MM.1S (cell line): ENCODE measurements around the gene HIP1.

Source experiments
- EZH2phosphoT487 ChIP-seq: fragments of 300-600 bp; sonication (generic); IDR thresholded peaks from 2 replicates; pipeline ENCODE4 v1.6.1; 2018; ENCODE audit warnings: antibody characterized with exemption, low read length
- TF ChIP-seq, protein P1 (sequence below): fragments of 300-600 bp; sonication (generic); IDR thresholded peaks from 2 replicates; pipeline ENCODE4 v1.5.1; 2016; ENCODE audit warnings: antibody characterized with exemption, low read length, mixed read lengths

DNA sequence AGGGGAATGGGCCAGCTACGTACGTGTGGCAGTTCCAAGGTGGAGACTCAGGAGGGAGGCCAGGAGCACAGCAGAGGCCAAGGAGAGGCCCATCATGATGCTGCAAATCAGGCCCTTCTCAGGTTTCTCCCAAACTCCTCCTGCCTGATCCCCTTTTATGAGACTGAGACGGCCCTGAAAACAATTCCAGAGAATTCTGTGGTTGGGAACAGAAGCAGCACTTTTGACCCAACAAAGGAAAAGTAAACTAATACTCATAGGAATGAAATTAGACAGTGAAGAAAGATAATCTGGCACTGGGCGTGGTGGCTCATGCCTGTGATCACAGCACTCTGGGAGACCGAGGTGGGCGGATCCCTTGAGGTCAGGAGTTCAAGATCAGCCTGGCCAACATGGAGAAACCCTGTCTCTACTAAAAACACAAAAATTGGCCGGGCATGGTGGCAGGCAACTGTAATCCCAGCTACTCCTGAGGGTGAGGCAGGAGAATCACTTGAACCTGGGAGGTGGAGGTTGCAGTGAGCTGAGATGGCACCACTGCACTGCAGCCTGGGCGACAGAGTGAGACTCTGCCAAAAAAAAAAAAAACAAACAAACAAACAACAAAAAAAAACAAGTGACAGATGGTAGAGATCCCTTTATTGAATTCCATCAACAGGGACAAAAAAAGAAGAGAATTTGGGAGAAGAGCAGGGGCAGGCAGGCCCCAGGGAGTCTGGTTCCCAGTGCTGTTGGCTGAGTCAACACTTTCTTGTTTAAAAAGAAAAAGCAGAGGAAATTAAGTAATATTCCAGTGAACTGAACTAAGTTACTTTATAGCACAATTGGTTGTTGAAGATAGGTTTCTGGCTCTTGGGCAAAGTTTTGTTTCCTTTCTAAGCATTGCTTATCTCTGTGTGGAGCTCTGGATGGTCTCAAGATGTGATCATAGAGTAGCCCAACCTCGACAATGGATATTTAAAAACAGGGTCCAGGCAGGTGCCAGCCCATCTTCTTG, 33.6 kb upstream of the HIP1 start, which contains the start of gene CCL26:
- TF ChIP-seq, protein P1, sequence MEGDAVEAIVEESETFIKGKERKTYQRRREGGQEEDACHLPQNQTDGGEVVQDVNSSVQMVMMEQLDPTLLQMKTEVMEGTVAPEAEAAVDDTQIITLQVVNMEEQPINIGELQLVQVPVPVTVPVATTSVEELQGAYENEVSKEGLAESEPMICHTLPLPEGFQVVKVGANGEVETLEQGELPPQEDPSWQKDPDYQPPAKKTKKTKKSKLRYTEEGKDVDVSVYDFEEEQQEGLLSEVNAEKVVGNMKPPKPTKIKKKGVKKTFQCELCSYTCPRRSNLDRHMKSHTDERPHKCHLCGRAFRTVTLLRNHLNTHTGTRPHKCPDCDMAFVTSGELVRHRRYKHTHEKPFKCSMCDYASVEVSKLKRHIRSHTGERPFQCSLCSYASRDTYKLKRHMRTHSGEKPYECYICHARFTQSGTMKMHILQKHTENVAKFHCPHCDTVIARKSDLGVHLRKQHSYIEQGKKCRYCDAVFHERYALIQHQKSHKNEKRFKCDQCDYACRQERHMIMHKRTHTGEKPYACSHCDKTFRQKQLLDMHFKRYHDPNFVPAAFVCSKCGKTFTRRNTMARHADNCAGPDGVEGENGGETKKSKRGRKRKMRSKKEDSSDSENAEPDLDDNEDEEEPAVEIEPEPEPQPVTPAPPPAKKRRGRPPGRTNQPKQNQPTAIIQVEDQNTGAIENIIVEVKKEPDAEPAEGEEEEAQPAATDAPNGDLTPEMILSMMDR, result no peak
- TF ChIP-seq EZH2phosphoT487, result no peak
